B cell (primary cell): ENCODE results near the gene CCBE1. TPM values are rescaled to one million over a fixed set of nuclear protein-coding genes. Genes with fewer than 3 reads are reported as not detected.

ENCODE experiments used
- ATAC-seq: fragments of 200-7000 bp; cut with Tn5 transposase; one replicate; pipeline ENCODE4 v1.10.0; 2021; ENCODE audit warnings: low read depth, mild to moderate bottlenecking, moderate number of reproducible peaks, moderate library complexity
- CTCF ChIA-PET: fragments of 350-600 bp; sonication (Branson Sonifier 250); formaldehyde crosslinking; loops from one replicate; lab custom pipeline; 2021; ENCODE audit warnings: antibody characterized with exemption, inconsistent platforms; lab: Charles Lee
- POLR2A ChIA-PET: fragments of 350-600 bp; sonication (Branson Sonifier 250); formaldehyde crosslinking; loops from one replicate; lab custom pipeline; 2021; ENCODE audit warnings: antibody characterized with exemption; lab: Charles Lee
- DNase-seq: peaks from one replicate; pipeline ENCODE4 v3.0.0; 2013
- H2AFZ ChIP-seq: 2 replicates; pipeline ENCODE4 v1.6.1; 2012; ENCODE audit warnings: mild to moderate bottlenecking, low read depth, low read length; ENCODE audit not compliant: insufficient read depth, poor library complexity, severe bottlenecking
- H3K27ac ChIP-seq, 2 donors: 1 replicate in 1 of 2; 2 replicates in 1 of 2; pipeline ENCODE4 v1.5.1; 2012 to 2013; ENCODE audit warnings: low read length in 2 of 2, mild to moderate bottlenecking in 2 of 2, moderate library complexity in 1 of 2
- H3K27me3 ChIP-seq, 4 experiments: fragments of 200-600 bp in 1 of 4; sonication (generic) in 1 of 4; replicated peaks in 1 of 4; 1 replicate in 2 of 4; 2 replicates in 2 of 4; pipeline versions ENCODE4 v1.6.1 to v1.7.0; 2013 to 2016; ENCODE audit warnings: low read length in 3 of 4, mild to moderate bottlenecking in 2 of 4, mixed read lengths in 1 of 4, moderate library complexity in 1 of 4; ENCODE audit not compliant: insufficient read depth in 4 of 4, control insufficient read depth in 3 of 4; ENCODE audit errors: control extremely low read depth in 1 of 4
- H3K36me3 ChIP-seq, 2 experiments: replicated peaks in 1 of 2; 1 replicate in 1 of 2; 2 replicates in 1 of 2; pipeline versions ENCODE4 v1.6.1 to v1.7.1; 2013; ENCODE audit warnings: low read length in 1 of 2; ENCODE audit not compliant: insufficient read depth in 2 of 2, control insufficient read depth in 1 of 2; ENCODE audit errors: control extremely low read depth in 1 of 2, extremely low read depth in 1 of 2
- H3K4me1 ChIP-seq, 2 donors: fragments of 200-600 bp in 1 of 2; sonication (generic) in 1 of 2; 1 replicate in 1 of 2; 2 replicates in 1 of 2; pipeline versions ENCODE4 v1.5.1 to v1.6.1; 2013 to 2017; ENCODE audit warnings: low read length in 2 of 2; ENCODE audit not compliant: control insufficient read depth in 2 of 2, insufficient read depth in 2 of 2
- H3K4me2 ChIP-seq: replicated peaks from 2 replicates; pipeline ENCODE3; 2012; ENCODE audit warnings: mild to moderate bottlenecking, low read depth, low read length; ENCODE audit not compliant: poor library complexity, severe bottlenecking
- H3K4me3 ChIP-seq, 5 experiments: fragments of 200-600 bp in 1 of 5; sonication (generic) in 1 of 5; 1 replicate in 3 of 5; 2 replicates in 2 of 5; pipeline versions ENCODE4 v1.5.1 to v1.7.0; 2011 to 2016; ENCODE audit warnings: low read length in 4 of 5, mild to moderate bottlenecking in 4 of 5, low read depth in 2 of 5, control low read depth in 1 of 5, moderate library complexity in 1 of 5; ENCODE audit not compliant: insufficient read depth in 1 of 5; ENCODE audit errors: control extremely low read depth in 1 of 5, extremely low read depth in 1 of 5
- H3K79me2 ChIP-seq: fragments of 200-600 bp; sonication (generic); one replicate; pipeline ENCODE4 v1.6.0; 2016; ENCODE audit warnings: low read length; ENCODE audit not compliant: control insufficient read depth, insufficient read depth
- H3K9ac ChIP-seq: fragments of 200-600 bp; sonication (generic); 2 replicates; pipeline ENCODE4 v1.6.1; 2017; ENCODE audit warnings: mild to moderate bottlenecking, low read length, moderate library complexity
- H3K9me3 ChIP-seq, 3 donors: one replicate each; pipeline versions ENCODE4 v1.6.1 to v1.7.1; 2013; ENCODE audit warnings: low read length in 2 of 3; ENCODE audit not compliant: control insufficient read depth in 2 of 3, insufficient read depth in 1 of 3; ENCODE audit errors: control extremely low read depth in 1 of 3
- H4K20me1 ChIP-seq: 2 replicates; pipeline ENCODE4 v1.6.0; 2012; ENCODE audit warnings: mild to moderate bottlenecking, low read length; ENCODE audit not compliant: insufficient read depth, control insufficient read depth, poor library complexity, severe bottlenecking
- H3K27ac Mint-ChIP-seq: one replicate; pipeline ENCODE4 v1.8.0; 2021; ENCODE audit warnings: mixed read lengths
- H3K27me3 Mint-ChIP-seq: one replicate; pipeline ENCODE4 v1.8.0; 2021; ENCODE audit warnings: mixed read lengths
- H3K4me1 Mint-ChIP-seq: one replicate; pipeline ENCODE4 v1.8.0; 2021; ENCODE audit warnings: mixed read lengths
- H3K4me3 Mint-ChIP-seq: one replicate; pipeline ENCODE4 v1.8.0; 2021; ENCODE audit warnings: mixed read lengths
- H3K9me3 Mint-ChIP-seq: one replicate; pipeline ENCODE4 v1.8.0; 2022; ENCODE audit warnings: mixed read lengths; ENCODE audit not compliant: insufficient read depth
- CTCF ChIP-seq: fragments of 200-600 bp; IDR thresholded peaks from one replicate; pipeline ENCODE4 v1.8.0; 2022; ENCODE audit warnings: antibody characterized with exemption, mild to moderate bottlenecking
- EZH2 ChIP-seq: IDR thresholded peaks from 2 replicates; pipeline ENCODE4 v1.6.1; 2012; ENCODE audit warnings: borderline replicate concordance, low read depth, mild to moderate bottlenecking, moderate library complexity, low read length; ENCODE audit not compliant: insufficient read depth, poor library complexity, severe bottlenecking
- whole genome bisulfite sequencing: methylation state at CpG from one replicate; pipeline ENCODE4 v1.1.5; 2013; ENCODE audit warnings: missing lambda C conversion rate; ENCODE audit not compliant: insufficient coverage; 5-methylcytosine and 5-hydroxymethylcytosine counted together
- intact Hi-C: fragments of 100-400 bp; cut with micrococcal nuclease; formaldehyde crosslinking; loops from one replicate; pipeline ENCODE4 v1.10.0; 2022
- polyA plus RNA-seq: library from polyadenylated mRNA; depleted of rRNA; stranded (reverse); fragments of >200 nt; gene quantifications from 2 replicates; pipeline ENCODE4 v1.2.3, GENCODE V29; 2012
- total RNA-seq, 2 donors: library from RNA; stranded (reverse); fragments of 120-200 nt in 1 of 2; gene quantifications; 1 replicate in 1 of 2; 2 replicates in 1 of 2; pipeline versions ENCODE4 v1.2.3 to v1.2.4, GENCODE V29; 2013 to 2022

CCBE1 gene
- total and polyA plus RNA-seq, 2 donors (not counting 1 experiment from before 2014, with no cell fraction given): not detected

- no peak overlapping the region for H2AFZ ChIP-seq
- H3K27ac ChIP-seq: no peak overlapping the region
- no peak for DNase-seq
- ChIA-PET CTCF (interaction anchor here (1.9 to 7.2 kb wide), 2 partner anchors 8 to 1096 kb away, joined by 5 to 88 read pairs; no protein-coding TSS in a partner anchor), POLR2A (no interaction called here)
- no peak overlapping the region for H3K4me2 ChIP-seq
- no peak overlapping the region for H3K4me3 Mint-ChIP-seq
- ATAC-seq: no peak
- TF ChIP-seq EZH2: no peak
- no peak for TF ChIP-seq CTCF
- no peaks in the 10 kb centered on the region for H3K4me1 ChIP-seq
- no peaks in the 10 kb centered on the region for H3K36me3 ChIP-seq
- H3K27me3 Mint-ChIP-seq: peaks cover 4% of the 10 kb centered on the region
- peaks cover 0 to 7% (median 2%) of the 10 kb centered on the region in 4 experiments for H3K27me3 ChIP-seq
- no peak overlapping the region for H3K4me3 ChIP-seq
- no peaks in the 10 kb centered on the region for H3K4me1 Mint-ChIP-seq
- no peak overlapping the region for H3K9ac ChIP-seq
- H3K27ac Mint-ChIP-seq: no peak overlapping the region
- H3K79me2 ChIP-seq: no peaks in the 10 kb centered on the region
- H4K20me1 ChIP-seq: no peaks in the 10 kb centered on the region
- H3K9me3 ChIP-seq: no peaks in the 10 kb centered on the region
- intact Hi-C loops: no loop called here
- H3K9me3 Mint-ChIP-seq: no peaks in the 10 kb centered on the region
- WGBS: 85% methylated on average over 9 of the region's 12 CpGs
These were observed 241.4 kb downstream of the CCBE1 start for GRCh38 chr18:59455728-59456276.

- H3K9me3 ChIP-seq: no peaks in the 10 kb centered on the region
- no peak for TF ChIP-seq EZH2
- no peak for TF ChIP-seq CTCF
- H2AFZ ChIP-seq: no peak overlapping the region
- Mint-ChIP-seq H3K9me3 (no peaks in the 10 kb centered on the region), H3K4me1 (no peaks in the 10 kb centered on the region), H3K27me3 (peaks cover 4% of the 10 kb centered on the region), H3K4me3 (no peak overlapping the region), H3K27ac (no peak overlapping the region)
- DNase-seq: no peak
- H3K4me2 ChIP-seq: no peak overlapping the region
- H3K27me3 ChIP-seq: peaks cover 0 to 8% (median 2%) of the 10 kb centered on the region in 4 experiments
- H3K4me3 ChIP-seq: no peak overlapping the region
- ATAC-seq: no peak
- WGBS: 76% methylated on average over 13 of the region's 13 CpGs
- CTCF ChIA-PET: no interaction called here
- intact Hi-C loops: no loop called here
- H3K27ac ChIP-seq: no peak overlapping the region
- no peaks in the 10 kb centered on the region for H3K36me3 ChIP-seq
- POLR2A ChIA-PET: no interaction called here
- H3K79me2 ChIP-seq: no peaks in the 10 kb centered on the region
- H3K4me1 ChIP-seq: no peaks in the 10 kb centered on the region
- H4K20me1 ChIP-seq: no peaks in the 10 kb centered on the region
- H3K9ac ChIP-seq: no peak overlapping the region
These were observed 242.1 kb downstream of the CCBE1 start for GRCh38 chr18:59454909-59455727.
